Upper lobe of left lung (tissue), 6 donors: Measurements from ENCODE around the gene NECTIN4. TPM values are rescaled to one million over a fixed set of nuclear protein-coding genes. Genes with fewer than 3 reads are reported as not detected.

Experiments
- ATAC-seq, 2 donors: fragments of 200-7000 bp; cut with Tn5 transposase; one replicate each; pipeline ENCODE4 v1.9.1; 2022; ENCODE audit warnings: mild to moderate bottlenecking in 2 of 2, moderate library complexity in 2 of 2; ENCODE audit not compliant: low FRiP score in 2 of 2
- DNase-seq, 2 donors: peaks; one replicate each; pipeline ENCODE4 v3.0.0-alpha.2; 2019 to 2020
- H3K27ac ChIP-seq, 4 donors: fragments of 200-600 bp; sonication (generic); one replicate each; pipeline ENCODE4 v1.5.1; 2016 to 2019
- H3K27me3 ChIP-seq, 4 donors: fragments of 200-600 bp; sonication (generic); one replicate each; pipeline ENCODE4 v1.5.1; 2017 to 2019
- H3K36me3 ChIP-seq, 4 donors: fragments of 200-600 bp; sonication (generic); one replicate each; pipeline ENCODE4 v1.5.1; 2016 to 2019
- H3K4me1 ChIP-seq, 4 donors: fragments of 200-600 bp; sonication (generic); one replicate each; pipeline ENCODE4 v1.5.1; 2018 to 2019
- H3K4me3 ChIP-seq, 4 donors: fragments of 200-600 bp; sonication (generic); one replicate each; pipeline ENCODE4 v1.5.1; 2017 to 2019; ENCODE audit warnings: mild to moderate bottlenecking in 2 of 4, moderate library complexity in 1 of 4
- H3K9me3 ChIP-seq, 4 donors: fragments of 200-600 bp; sonication (generic); one replicate each; pipeline ENCODE4 v1.5.1; 2018 to 2019
- CTCF ChIP-seq, 6 experiments: fragments of 450-650 bp in 4 of 6; fragments of 200-600 bp in 2 of 6; sonication (generic) in 2 of 6; IDR thresholded peaks; one replicate each; pipeline ENCODE4 v1.5.1; 2016 to 2019; ENCODE audit warnings: antibody characterized with exemption in 6 of 6
- EP300 ChIP-seq, 4 donors: sonication (generic); formaldehyde crosslinking; IDR thresholded peaks; one replicate each; pipeline ENCODE4 v1.5.1; 2017; ENCODE audit warnings: antibody characterized with exemption in 4 of 4, control low read depth in 2 of 4
- POLR2A ChIP-seq, 4 donors: fragments of 450-650 bp; IDR thresholded peaks; one replicate each; pipeline ENCODE4 v1.5.1; 2016 to 2017; ENCODE audit warnings: antibody characterized with exemption in 4 of 4, mild to moderate bottlenecking in 2 of 4
- POLR2AphosphoS5 ChIP-seq, 2 donors: sonication (generic); formaldehyde crosslinking; IDR thresholded peaks; one replicate each; pipeline ENCODE4 v1.5.1; 2017; ENCODE audit warnings: antibody characterized with exemption in 2 of 2
- WGBS, 2 donors: methylation state at CpG; one replicate each; pipeline ENCODE4 v1.1.5; 2017 to 2018; 5-methylcytosine and 5-hydroxymethylcytosine counted together
- total RNA-seq, 6 donors: library from RNA; depleted of rRNA in 4 of 6; stranded (reverse); fragments of >200 nt in 4 of 6; gene quantifications; one replicate each; pipeline versions ENCODE4 v1.1.0 to v1.2.1, GENCODE V29; 2016 to 2021
- donor health status: DM: no; HTN: no; CAD: no; lungs with moderate emphysema.
- donor health status: DM: no; HTN: yes; CAD: no; lungs with severe emphysema.

Gene NECTIN4
- total RNA-seq, 6 donors from 2014 or later = 5.2 to 19.9 (median 12.1) TPM

- H3K27ac ChIP-seq = peak overlapping the region; percentile 74 to 88 (median 81)
- WGBS, 2 donors = 11 to 22% methylated on average over 2 to 3 of the region's 3 CpGs
- H3K4me3 ChIP-seq = peak overlapping the region in 3 of 4 donors; percentile 63 to 76 (median 73)
- no peak for DNase-seq
- TF ChIP-seq POLR2A (IDR thresholded peaks at IDR 0.05) = no peak
- no peaks in the 10 kb centered on the region for H3K27me3 ChIP-seq
- H3K9me3 ChIP-seq = no peaks in the 10 kb centered on the region
- H3K4me1 ChIP-seq = peaks cover 16 to 27% (median 21%) of the 10 kb centered on the region in 4 donors
- no peak for ATAC-seq
- H3K36me3 ChIP-seq = peaks cover 32 to 52% (median 40%) of the 10 kb centered on the region in 4 donors
Measured at GRCh38 chr1:161039154-161039545, 50.2 kb downstream of the NECTIN4 start.

- peak; percentile 87 to 96 for DNase-seq
- Histone ChIP-seq H3K4me1 (peaks cover 11 to 22% (median 15%) of the 10 kb centered on the region in 4 donors), H3K27ac (peak within 1 kb of the TSS; percentile 74 to 88 (median 81)), H3K4me3 (peak within 1 kb of the TSS; percentile 27 to 76 (median 68)), H3K36me3 (peaks cover 32 to 52% (median 40%) of the 10 kb centered on the region in 4 donors), H3K27me3 (no peaks in the 10 kb centered on the region), H3K9me3 (no peaks in the 10 kb centered on the region)
- WGBS, 2 donors = 42 to 82% methylated on average over 14 to 47 of the region's 54 CpGs
- TF ChIP-seq CTCF (IDR thresholded peaks at IDR 0.05) (no peak), POLR2AphosphoS5 (IDR thresholded peaks at IDR 0.05) (peak; percentile 32 to 74), EP300 (IDR thresholded peaks at IDR 0.05) (peak in 1 of 4 donors; percentile 18), POLR2A (IDR thresholded peaks at IDR 0.05) (peak in 1 of 4 donors; percentile 83)
- peak; percentile 87 to 95 for ATAC-seq
Measured at GRCh38 chr1:161038523-161039153, 50.7 kb downstream of the NECTIN4 start, which contains the start of gene TSTD1. Gene TSTD1, minus strand, starts transcription at chr1:161038964. Its CDS starts 75 bp downstream, at chr1:161038889.

- Histone ChIP-seq H3K27ac (peak overlapping the region; percentile 74 to 88 (median 81)), H3K9me3 (no peaks in the 10 kb centered on the region), H3K27me3 (no peaks in the 10 kb centered on the region), H3K4me3 (peak overlapping the region in 3 of 4 donors; percentile 63 to 76 (median 73)), H3K36me3 (peaks cover 32 to 49% (median 38%) of the 10 kb centered on the region in 4 donors), H3K4me1 (peaks cover 7 to 20% (median 16%) of the 10 kb centered on the region in 4 donors)
- WGBS, 2 donors = 54 to 68% methylated on average over 19 to 21 of the region's 21 CpGs
- TF ChIP-seq CTCF (IDR thresholded peaks at IDR 0.05) (no peak), POLR2A (IDR thresholded peaks at IDR 0.05) (no peak), EP300 (IDR thresholded peaks at IDR 0.05) (no peak), POLR2AphosphoS5 (IDR thresholded peaks at IDR 0.05) (no peak)
- DNase-seq (peak in 1 of 2 donors; percentile 36), ATAC-seq (peak; percentile 5 to 11)
Measured at GRCh38 chr1:161037661-161038522, 51.5 kb downstream of the NECTIN4 start.

GRCh38 chr1:161033751-161034150, 55.6 kb downstream of the NECTIN4 start:
- no peak for DNase-seq
- Histone ChIP-seq H3K27me3 (no peaks in the 10 kb centered on the region), H3K9me3 (no peaks in the 10 kb centered on the region), H3K27ac (no peak overlapping the region), H3K4me1 (peaks cover 7 to 28% (median 9%) of the 10 kb centered on the region in 4 donors), H3K36me3 (peaks cover 0 to 9% (median 2%) of the 10 kb centered on the region in 4 donors), H3K4me3 (no peak overlapping the region)
- 95 to 100% methylated on average over 3 of the region's 3 CpGs for WGBS, 2 donors
- ATAC-seq = no peak
- TF ChIP-seq POLR2AphosphoS5 (IDR thresholded peaks at IDR 0.05) (no peak), EP300 (IDR thresholded peaks at IDR 0.05) (no peak), POLR2A (IDR thresholded peaks at IDR 0.05) (no peak), CTCF (IDR thresholded peaks at IDR 0.05) (no peak)

- 43 to 62% methylated on average over 1 of the region's 1 CpG for WGBS, 2 donors
- Histone ChIP-seq H3K4me3 (no peak overlapping the region), H3K4me1 (peaks cover 0 to 18% (median 0%) of the 10 kb centered on the region in 4 donors), H3K27me3 (no peaks in the 10 kb centered on the region), H3K27ac (peak overlapping the region in 1 of 4 donors; percentile 8), H3K9me3 (no peaks in the 10 kb centered on the region), H3K36me3 (no peaks in the 10 kb centered on the region)
- no peak for DNase-seq
- TF ChIP-seq POLR2AphosphoS5 (IDR thresholded peaks at IDR 0.05) (no peak), EP300 (IDR thresholded peaks at IDR 0.05) (no peak), POLR2A (IDR thresholded peaks at IDR 0.05) (no peak), CTCF (IDR thresholded peaks at IDR 0.05) (no peak)
- no peak for ATAC-seq
Measured at GRCh38 chr1:161032409-161032808, 56.9 kb downstream of the NECTIN4 start.
